SJCRH30 (cell line): ENCODE data around the gene NCAPG2. TPM values are rescaled to one million over a fixed set of nuclear protein-coding genes. Genes with fewer than 3 reads are reported as not detected.
A peak's percentile ranks its signal among the peaks of the same experiment; 100 is the strongest.
"Not testable (repeated sequence)": the region's sequence is repeated elsewhere in the genome, so short reads cannot be mapped to it uniquely, and the experiment has no call there.

Experiments
- DNase-seq, 2 experiments: peaks; one replicate each; pipeline ENCODE4 v3.0.0-alpha.2; 2015 to 2020
- H3K27ac ChIP-seq: fragments of 250-450 bp; sonication (Bioruptor Pico); 2 replicates; pipeline ENCODE4 v1.5.1; 2020; ENCODE audit warnings: mild to moderate bottlenecking, moderate library complexity
- H3K27me3 ChIP-seq: fragments of 250-450 bp; sonication (Bioruptor Pico); 2 replicates; pipeline ENCODE4 v1.5.1; 2020; ENCODE audit warnings: mild to moderate bottlenecking, moderate library complexity
- H3K36me3 ChIP-seq: fragments of 250-450 bp; sonication (Bioruptor Pico); 2 replicates; pipeline ENCODE4 v1.5.1; 2020; ENCODE audit warnings: mild to moderate bottlenecking, moderate library complexity
- H3K4me1 ChIP-seq: fragments of 250-450 bp; sonication (Bioruptor Pico); 2 replicates; pipeline ENCODE4 v1.5.1; 2020; ENCODE audit warnings: mild to moderate bottlenecking, moderate library complexity
- H3K4me3 ChIP-seq: fragments of 250-450 bp; sonication (Bioruptor Pico); 2 replicates; pipeline ENCODE4 v1.5.1; 2020; ENCODE audit warnings: mild to moderate bottlenecking, moderate library complexity
- H3K9me3 ChIP-seq: fragments of 250-450 bp; sonication (Bioruptor Pico); replicated peaks from 2 replicates; pipeline ENCODE4 v1.5.1; 2020; ENCODE audit warnings: mild to moderate bottlenecking, moderate library complexity
- total RNA-seq: library from RNA; depleted of rRNA; stranded (reverse); fragments of >200 nt; shearing (Covaris generic); gene quantifications from 2 replicates; pipeline ENCODE4 v1.2.3, GENCODE V29; 2014

The NCAPG2 gene
- total RNA-seq, 1 experiment from 2014 or later, result 91.9 TPM

GRCh38 chr7:158655507-158655906, 49.1 kb downstream of the NCAPG2 start:
- Histone ChIP-seq H3K4me3 (no peak overlapping the region), H3K9me3 (no peaks in the 10 kb centered on the region), H3K27ac (no peak overlapping the region), H3K4me1 (no peaks in the 10 kb centered on the region; the same call in 1 of the 2 replicates), H3K36me3 (peaks cover 66% of the 10 kb centered on the region), H3K27me3 (no peaks in the 10 kb centered on the region)
- DNase-seq, result no peak

GRCh38 chr7:158651968-158652565, 52.5 kb downstream of the NCAPG2 start:
- Histone ChIP-seq H3K4me3 (no peak overlapping the region), H3K27me3 (no peaks in the 10 kb centered on the region), H3K27ac (no peak overlapping the region), H3K9me3 (no peaks in the 10 kb centered on the region), H3K4me1 (no peaks in the 10 kb centered on the region; the same call in 1 of the 2 replicates), H3K36me3 (peaks cover 87% of the 10 kb centered on the region)
- DNase-seq, result no peak

- no peak overlapping the region for H3K27ac ChIP-seq
- no peaks in the 10 kb centered on the region for H3K9me3 ChIP-seq
- H3K27me3 ChIP-seq, result no peaks in the 10 kb centered on the region
- H3K36me3 ChIP-seq, result peaks cover 87% of the 10 kb centered on the region
- DNase-seq, result no peak
- no peaks in the 10 kb centered on the region; the same call in 1 of the 2 replicates for H3K4me1 ChIP-seq
- no peak overlapping the region for H3K4me3 ChIP-seq
Observed at GRCh38 chr7:158650821-158651225, 53.8 kb downstream of the NCAPG2 start.

- no peak overlapping the region for H3K27ac ChIP-seq
Observed at GRCh38 chr7:158649279-158649678, 55.3 kb downstream of the NCAPG2 start.

GRCh38 chr7:158648787-158649186, 55.8 kb downstream of the NCAPG2 start:
- DNase-seq, result no peak
- Histone ChIP-seq H3K9me3 (no peaks in the 10 kb centered on the region), H3K36me3 (peaks cover 89% of the 10 kb centered on the region), H3K27me3 (no peaks in the 10 kb centered on the region), H3K4me3 (no peak overlapping the region), H3K27ac (no peak overlapping the region), H3K4me1 (no peaks in the 10 kb centered on the region; the same call in 1 of the 2 replicates)

More at GRCh38 chr7:158649279-158649678, 55.3 kb downstream of the NCAPG2 start:
- no peaks in the 10 kb centered on the region; the same call in 1 of the 2 replicates for H3K4me1 ChIP-seq
- H3K36me3 ChIP-seq, result peaks cover 90% of the 10 kb centered on the region
- no peaks in the 10 kb centered on the region for H3K9me3 ChIP-seq
- DNase-seq, result no peak
- H3K4me3 ChIP-seq, result no peak overlapping the region
- H3K27me3 ChIP-seq, result no peaks in the 10 kb centered on the region

GRCh38 chr7:158648168-158648567, 56.4 kb downstream of the NCAPG2 start:
- DNase-seq, result no peak
- Histone ChIP-seq H3K27me3 (no peaks in the 10 kb centered on the region), H3K36me3 (peaks cover 89% of the 10 kb centered on the region), H3K4me1 (no peaks in the 10 kb centered on the region; the same call in 1 of the 2 replicates), H3K27ac (no peak overlapping the region), H3K9me3 (no peaks in the 10 kb centered on the region), H3K4me3 (no peak overlapping the region)

GRCh38 chr7:158647475-158647792, 57.2 kb downstream of the NCAPG2 start:
- Histone ChIP-seq H3K27me3 (no peaks in the 10 kb centered on the region), H3K36me3 (peaks cover 91% of the 10 kb centered on the region), H3K9me3 (no peaks in the 10 kb centered on the region), H3K27ac (no peak overlapping the region), H3K4me1 (no peaks in the 10 kb centered on the region; the same call in 1 of the 2 replicates), H3K4me3 (no peak overlapping the region)
- no peak for DNase-seq

GRCh38 chr7:158646766-158647474, 57.7 kb downstream of the NCAPG2 start:
- no peaks in the 10 kb centered on the region for H3K27me3 ChIP-seq
- H3K4me1 ChIP-seq, result no peaks in the 10 kb centered on the region; the same call in 1 of the 2 replicates
- H3K27ac ChIP-seq, result no peak overlapping the region
- H3K4me3 ChIP-seq, result no peak overlapping the region
- DNase-seq, result peak in 1 of 2 experiments; percentile 25
- peaks cover 91% of the 10 kb centered on the region for H3K36me3 ChIP-seq
- no peaks in the 10 kb centered on the region for H3K9me3 ChIP-seq

GRCh38 chr7:158645842-158646241, 58.8 kb downstream of the NCAPG2 start:
- no peak overlapping the region for H3K4me3 ChIP-seq
- no peaks in the 10 kb centered on the region for H3K9me3 ChIP-seq
- no peaks in the 10 kb centered on the region for H3K4me1 ChIP-seq
- H3K27ac ChIP-seq, result no peak overlapping the region
- H3K27me3 ChIP-seq, result no peaks in the 10 kb centered on the region
- no peak for DNase-seq
- peaks cover 88% of the 10 kb centered on the region for H3K36me3 ChIP-seq

GRCh38 chr7:158642149-158642548, 62.5 kb downstream of the NCAPG2 start:
- no peaks in the 10 kb centered on the region for H3K4me1 ChIP-seq
- no peaks in the 10 kb centered on the region for H3K27me3 ChIP-seq
- H3K36me3 ChIP-seq, result peaks cover 88% of the 10 kb centered on the region
- no peak for DNase-seq
- H3K27ac ChIP-seq, result no peak overlapping the region
- no peak overlapping the region for H3K4me3 ChIP-seq
- no peaks in the 10 kb centered on the region for H3K9me3 ChIP-seq

- Histone ChIP-seq H3K4me3 (no peak overlapping the region), H3K27ac (no peak overlapping the region), H3K9me3 (no peaks in the 10 kb centered on the region), H3K4me1 (no peaks in the 10 kb centered on the region), H3K36me3 (peaks cover 74% of the 10 kb centered on the region), H3K27me3 (no peaks in the 10 kb centered on the region)
- no peak for DNase-seq
Observed at GRCh38 chr7:158638001-158638400, 66.6 kb downstream of the NCAPG2 start.

- H3K9me3 ChIP-seq, result no peaks in the 10 kb centered on the region
- H3K36me3 ChIP-seq, result peaks cover 66% of the 10 kb centered on the region
- no peak overlapping the region for H3K4me3 ChIP-seq
- H3K27me3 ChIP-seq, result no peaks in the 10 kb centered on the region
- no peak overlapping the region for H3K27ac ChIP-seq
- DNase-seq, result no peak
- no peaks in the 10 kb centered on the region for H3K4me1 ChIP-seq
Observed at GRCh38 chr7:158633055-158633956, 71.3 kb downstream of the NCAPG2 start.

- no peak overlapping the region for H3K4me3 ChIP-seq
- peaks cover 67% of the 10 kb centered on the region for H3K36me3 ChIP-seq
- H3K27ac ChIP-seq, result no peak overlapping the region
- H3K27me3 ChIP-seq, result no peaks in the 10 kb centered on the region
- H3K9me3 ChIP-seq, result no peaks in the 10 kb centered on the region
- DNase-seq, result no peak
- H3K4me1 ChIP-seq, result no peaks in the 10 kb centered on the region
Observed at GRCh38 chr7:158631574-158632195, 72.9 kb downstream of the NCAPG2 start.

- not testable (repeated sequence) for H3K27ac ChIP-seq, DNase-seq, H3K4me1 ChIP-seq, H3K4me3 ChIP-seq, H3K27me3 ChIP-seq, H3K9me3 ChIP-seq
- peaks cover 49% of the 10 kb centered on the region for H3K36me3 ChIP-seq
Observed at GRCh38 chr7:158626289-158626688, 78.3 kb downstream of the NCAPG2 start.
